DND-41 (cell line): ENCODE results near the gene PHACTR1.

ENCODE experiments used
- ATAC-seq: fragments of 200-7000 bp; cut with Tn5 transposase; 3 replicates; pipeline ENCODE4 v1.9.1; 2021; ENCODE audit warnings: low read depth; ENCODE audit not compliant: insufficient read depth
- DNase-seq: peaks from one replicate; pipeline ENCODE4 v3.0.0-alpha.2; 2020
- H2AFZ ChIP-seq: 2 replicates; pipeline ENCODE4 v1.6.0; 2012; ENCODE audit warnings: low read depth, low read length
- H3K27ac ChIP-seq: 2 replicates; pipeline ENCODE4 v1.5.1; 2012; ENCODE audit warnings: low read length, inconsistent platforms
- H3K27me3 ChIP-seq: fragments of 200-600 bp; sonication (generic); 2 replicates; pipeline ENCODE4 v1.6.0; 2012; ENCODE audit warnings: low read length, mild to moderate bottlenecking, inconsistent platforms; ENCODE audit not compliant: insufficient read depth, poor library complexity
- H3K36me3 ChIP-seq: 2 replicates; pipeline ENCODE4 v1.5.1; 2012; ENCODE audit warnings: low read length, inconsistent platforms; ENCODE audit not compliant: insufficient read depth
- H3K4me1 ChIP-seq: 2 replicates; pipeline ENCODE4 v1.5.1; 2012; ENCODE audit warnings: mild to moderate bottlenecking, low read length; ENCODE audit not compliant: insufficient read depth
- H3K4me2 ChIP-seq: 2 replicates; pipeline ENCODE4 v1.6.0; 2012; ENCODE audit warnings: mild to moderate bottlenecking, moderate library complexity, low read length, inconsistent platforms; ENCODE audit not compliant: insufficient read depth
- H3K4me3 ChIP-seq, 2 experiments: fragments of 200-600 bp in 1 of 2; shearing (Covaris generic) in 1 of 2; 2 replicates each; pipeline ENCODE4 v1.5.1; 2012 to 2016; ENCODE audit warnings: inconsistent platforms in 2 of 2, low read length in 2 of 2, mild to moderate bottlenecking in 2 of 2, low read depth in 1 of 2, moderate library complexity in 1 of 2
- H3K79me2 ChIP-seq: 2 replicates; pipeline ENCODE4 v1.6.0; 2012; ENCODE audit warnings: low read length, inconsistent platforms; ENCODE audit not compliant: insufficient read depth
- H3K9ac ChIP-seq: 2 replicates; pipeline ENCODE4 v1.6.0; 2012; ENCODE audit warnings: low read depth, mild to moderate bottlenecking, inconsistent platforms, low read length, moderate library complexity
- H3K9me3 ChIP-seq: 2 replicates; pipeline ENCODE4 v1.5.1; 2012; ENCODE audit warnings: low read length, moderate library complexity, mild to moderate bottlenecking, inconsistent platforms; ENCODE audit not compliant: insufficient read depth, severe bottlenecking
- H4K20me1 ChIP-seq: 2 replicates; pipeline ENCODE4 v1.6.0; 2012; ENCODE audit warnings: low read length; ENCODE audit not compliant: insufficient read depth
- CTCF ChIP-seq: IDR thresholded peaks from 2 replicates; pipeline ENCODE4 v1.5.1; 2012; ENCODE audit warnings: borderline replicate concordance, low read length, moderate library complexity, mild to moderate bottlenecking; ENCODE audit not compliant: poor library complexity, severe bottlenecking; ENCODE audit errors: extremely low read depth
- EZH2 ChIP-seq: IDR thresholded peaks from 3 replicates; pipeline ENCODE4 v1.6.1; 2012; ENCODE audit warnings: borderline replicate concordance, low read depth, mild to moderate bottlenecking, moderate library complexity, low read length, inconsistent platforms; ENCODE audit not compliant: severe bottlenecking

PHACTR1 gene

GRCh38 chr6:13229205-13230085 lies 512.9 kb downstream of the PHACTR1 start:
- Histone ChIP-seq H2AFZ (no peak overlapping the region), H3K27me3 (no peaks in the 10 kb centered on the region), H3K4me1 (no peaks in the 10 kb centered on the region), H3K79me2 (no peaks in the 10 kb centered on the region), H3K9me3 (no peaks in the 10 kb centered on the region), H3K9ac (no peak overlapping the region), H3K4me3 (no peak overlapping the region), H3K4me2 (no peak overlapping the region), H3K27ac (no peak overlapping the region), H3K36me3 (no peaks in the 10 kb centered on the region), H4K20me1 (no peaks in the 10 kb centered on the region)
- ATAC-seq (peak; percentile 40; the same call in 1 of the 3 replicates), DNase-seq (no peak)
- no peak for TF ChIP-seq CTCF
- TF ChIP-seq EZH2, result no peak

GRCh38 chr6:13233106-13233505 lies 516.5 kb downstream of the PHACTR1 start:
- no peak overlapping the region for H2AFZ ChIP-seq
- H3K36me3 ChIP-seq, result no peaks in the 10 kb centered on the region
- no peaks in the 10 kb centered on the region for H3K4me1 ChIP-seq
- no peak overlapping the region for H3K9ac ChIP-seq
- no peaks in the 10 kb centered on the region for H4K20me1 ChIP-seq
- H3K4me3 ChIP-seq, result no peak overlapping the region
- ATAC-seq (no peak), DNase-seq (no peak)
- peaks cover 4% of the 10 kb centered on the region for H3K27me3 ChIP-seq
- no peak overlapping the region for H3K4me2 ChIP-seq
- no peak overlapping the region for H3K27ac ChIP-seq
- H3K9me3 ChIP-seq, result no peaks in the 10 kb centered on the region
- no peaks in the 10 kb centered on the region for H3K79me2 ChIP-seq
- TF ChIP-seq CTCF, result no peak
- TF ChIP-seq EZH2, result no peak

- Histone ChIP-seq H3K9ac (no peak overlapping the region), H4K20me1 (no peaks in the 10 kb centered on the region), H3K27me3 (peaks cover 4% of the 10 kb centered on the region), H3K4me1 (no peaks in the 10 kb centered on the region), H3K9me3 (no peaks in the 10 kb centered on the region), H3K4me3 (no peak overlapping the region), H3K79me2 (no peaks in the 10 kb centered on the region), H2AFZ (no peak overlapping the region), H3K36me3 (no peaks in the 10 kb centered on the region), H3K27ac (no peak overlapping the region), H3K4me2 (no peak overlapping the region)
- no peak for TF ChIP-seq EZH2
- no peak for TF ChIP-seq CTCF
- ATAC-seq (no peak), DNase-seq (no peak)
Measured at GRCh38 chr6:13234130-13234529, 517.6 kb downstream of the PHACTR1 start.
